ENCODE measurements around the gene DLG5.

Gene DLG5

DNA sequence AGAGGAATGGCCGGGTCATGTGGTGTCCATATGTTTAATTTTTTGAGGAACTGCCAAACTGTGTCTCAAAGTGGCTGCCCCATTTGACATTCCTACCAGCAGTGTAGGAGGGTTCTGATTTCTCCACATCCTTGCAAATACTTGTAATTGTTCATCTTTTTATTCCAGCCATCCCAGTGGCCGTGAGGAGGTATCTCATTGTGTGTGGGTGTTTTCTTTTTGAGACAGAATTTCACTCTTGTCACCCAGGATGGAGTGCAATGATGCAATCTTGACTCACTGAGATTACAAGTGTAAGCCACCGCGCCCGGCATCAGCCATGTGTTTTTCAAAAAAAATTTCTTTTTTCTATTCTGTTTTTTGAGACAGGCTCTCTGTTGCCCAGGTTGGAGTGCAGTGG lies 38.7 kb upstream of the DLG5 start:
- Histone ChIP-seq H3K27me3 (ENCODE audit: control insufficient read depth in 2 of 2, insufficient read depth in 2 of 2, low read length in 2 of 2) (no peaks in the 10 kb centered on the region), H3K4me3 (ENCODE audit: low read length in 2 of 2) (no peak overlapping the region), H3K9me3 (ENCODE audit: control insufficient read depth in 2 of 2, low read length in 2 of 2) (no peaks in the 10 kb centered on the region), H3K4me1 (ENCODE audit: control insufficient read depth in 2 of 2, insufficient read depth in 2 of 2, low read length in 2 of 2) (peaks cover 0 to 4% of the 10 kb centered on the region in 2 donors), H3K36me3 (ENCODE audit: control insufficient read depth in 2 of 2, insufficient read depth in 2 of 2, low read length in 2 of 2) (no peaks in the 10 kb centered on the region), H3K27ac (ENCODE audit: low read depth in 2 of 2, low read length in 2 of 2) (no peak overlapping the region), H3K9ac (ENCODE audit: low read depth in 1 of 2, low read length in 2 of 2) (no peak overlapping the region)

DNA sequence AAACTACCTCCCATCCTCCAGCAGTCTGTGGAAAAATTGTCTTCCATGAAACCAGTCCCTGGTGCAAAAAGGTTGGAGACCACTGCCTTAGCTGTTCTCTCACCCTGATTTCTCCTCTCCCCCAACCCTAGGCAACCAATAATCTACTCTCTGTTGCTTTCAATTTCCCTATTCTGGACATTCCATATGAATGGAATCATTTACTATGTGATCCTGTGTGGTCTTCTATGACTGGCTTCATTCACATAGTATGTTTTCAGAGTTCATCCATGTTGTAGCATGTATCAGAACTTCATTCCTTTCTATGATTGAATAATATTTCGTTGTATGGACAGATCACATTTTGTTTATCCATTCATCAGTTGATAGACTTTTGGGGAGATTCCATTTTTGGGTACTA lies 38.3 kb upstream of the DLG5 start:
- Histone ChIP-seq H3K9me3 (ENCODE audit: control insufficient read depth in 2 of 2, low read length in 2 of 2) (no peaks in the 10 kb centered on the region), H3K27me3 (ENCODE audit: control insufficient read depth in 2 of 2, insufficient read depth in 2 of 2, low read length in 2 of 2) (no peaks in the 10 kb centered on the region), H3K27ac (ENCODE audit: low read depth in 2 of 2, low read length in 2 of 2) (no peak overlapping the region), H3K4me3 (ENCODE audit: low read length in 2 of 2) (no peak overlapping the region), H3K4me1 (ENCODE audit: control insufficient read depth in 2 of 2, insufficient read depth in 2 of 2, low read length in 2 of 2) (peaks cover 0 to 4% of the 10 kb centered on the region in 2 donors), H3K36me3 (ENCODE audit: control insufficient read depth in 2 of 2, insufficient read depth in 2 of 2, low read length in 2 of 2) (no peaks in the 10 kb centered on the region), H3K9ac (ENCODE audit: low read depth in 1 of 2, low read length in 2 of 2) (no peak overlapping the region)

DNA sequence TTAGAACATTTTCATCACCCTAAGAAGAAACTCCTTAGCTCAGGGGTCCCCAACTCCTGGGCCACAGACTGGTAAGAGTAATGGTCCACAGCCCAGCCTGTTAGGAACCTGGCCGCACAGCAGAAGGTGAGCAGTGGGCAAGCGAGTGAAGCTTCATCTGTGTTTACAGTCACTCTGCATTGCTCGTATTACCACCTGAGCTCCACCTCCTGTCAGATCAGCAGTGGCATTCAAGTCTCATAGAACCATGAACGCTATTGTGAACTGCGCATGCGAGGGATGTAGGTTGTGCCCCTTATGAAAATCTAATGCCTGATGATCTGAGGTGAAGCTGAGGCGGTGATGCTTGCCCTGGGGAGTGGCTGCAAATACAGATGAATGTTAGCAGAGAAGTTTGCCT lies 37.3 kb upstream of the DLG5 start:
- no peak overlapping the region for H3K9ac ChIP-seq (ENCODE audit: low read depth in 1 of 2, low read length in 2 of 2)
- H3K4me1 ChIP-seq (ENCODE audit: control insufficient read depth in 2 of 2, insufficient read depth in 2 of 2, low read length in 2 of 2) = peaks cover 0 to under 1% of the 10 kb centered on the region in 2 donors
- H3K36me3 ChIP-seq (ENCODE audit: control insufficient read depth in 2 of 2, insufficient read depth in 2 of 2, low read length in 2 of 2) = no peaks in the 10 kb centered on the region
- H3K27me3 ChIP-seq (ENCODE audit: control insufficient read depth in 2 of 2, insufficient read depth in 2 of 2, low read length in 2 of 2) = no peaks in the 10 kb centered on the region
- no peak overlapping the region for H3K27ac ChIP-seq (ENCODE audit: low read depth in 2 of 2, low read length in 2 of 2)
- no peaks in the 10 kb centered on the region for H3K9me3 ChIP-seq (ENCODE audit: control insufficient read depth in 2 of 2, low read length in 2 of 2)
- H3K4me3 ChIP-seq (ENCODE audit: low read length in 2 of 2) = no peak overlapping the region

DNA sequence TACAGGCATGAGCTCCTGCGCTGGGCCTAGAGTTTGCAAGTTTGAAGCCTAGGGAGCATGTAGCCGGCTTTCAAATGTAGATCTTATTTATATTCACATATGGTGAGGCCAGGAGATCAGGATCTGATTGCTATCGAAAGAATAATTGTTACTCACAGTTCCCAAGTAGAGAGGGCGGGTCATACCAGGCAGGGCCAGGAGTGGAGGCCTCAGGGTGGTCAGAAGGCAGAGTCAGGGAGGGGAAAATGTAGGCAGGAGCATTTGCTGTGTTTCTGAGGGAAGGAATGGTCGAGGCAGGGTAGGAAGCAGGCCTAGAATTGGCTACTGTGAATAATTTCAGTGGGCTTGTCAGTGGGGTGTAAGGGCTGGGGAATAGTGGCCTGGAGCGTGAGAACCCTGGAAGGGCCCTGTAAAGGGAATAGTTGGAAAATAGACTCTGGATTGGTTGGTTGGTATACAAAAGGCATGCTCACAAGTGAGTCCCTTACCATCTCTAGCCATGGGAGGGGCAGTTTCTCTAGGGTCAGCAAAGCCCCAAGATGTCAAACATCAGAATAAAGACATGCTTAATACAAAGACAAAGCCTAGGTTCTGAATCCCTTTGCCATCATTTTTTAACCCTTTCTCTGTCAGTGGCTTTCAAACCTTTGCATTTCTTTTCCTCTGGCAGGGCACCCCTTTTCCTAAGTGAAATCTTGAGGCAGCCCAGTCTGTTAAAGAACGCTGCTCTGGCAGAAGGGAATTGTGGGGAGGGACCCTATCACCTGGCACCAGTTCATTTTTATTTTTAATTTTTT lies 36.0 kb upstream of the DLG5 start:
- H3K9ac ChIP-seq (ENCODE audit: low read depth in 1 of 2, low read length in 2 of 2) = no peak overlapping the region
- H3K27me3 ChIP-seq (ENCODE audit: control insufficient read depth in 2 of 2, insufficient read depth in 2 of 2, low read length in 2 of 2) = no peaks in the 10 kb centered on the region

DNA sequence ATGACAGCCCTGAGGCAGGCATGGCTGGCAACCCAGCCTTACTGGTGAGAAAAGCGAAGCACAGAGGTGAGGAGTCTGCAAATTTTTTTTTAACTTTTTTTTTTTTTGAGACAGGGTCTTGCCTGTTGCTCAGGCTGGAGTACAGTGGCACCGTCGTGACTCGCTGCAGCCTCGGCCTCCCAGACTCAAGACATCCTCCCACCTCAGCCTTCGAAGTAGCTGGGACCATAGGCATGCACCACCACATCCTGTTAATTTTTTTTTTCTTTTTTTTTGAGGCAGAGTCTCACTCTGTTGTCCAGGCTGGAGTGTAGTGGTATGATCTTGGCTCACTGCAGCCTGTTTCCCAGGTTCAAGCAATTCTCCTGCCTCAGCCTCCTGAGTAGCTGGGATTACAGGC lies 35.1 kb upstream of the DLG5 start:
- H3K4me3 ChIP-seq (ENCODE audit: low read length in 2 of 2) = no peak overlapping the region
- no peaks in the 10 kb centered on the region for H3K27me3 ChIP-seq (ENCODE audit: control insufficient read depth in 2 of 2, insufficient read depth in 2 of 2, low read length in 2 of 2)
- H3K9ac ChIP-seq (ENCODE audit: low read depth in 1 of 2, low read length in 2 of 2) = no peak overlapping the region
- no peaks in the 10 kb centered on the region for H3K4me1 ChIP-seq (ENCODE audit: control insufficient read depth in 2 of 2, insufficient read depth in 2 of 2, low read length in 2 of 2)
- H3K36me3 ChIP-seq (ENCODE audit: control insufficient read depth in 2 of 2, insufficient read depth in 2 of 2, low read length in 2 of 2) = no peaks in the 10 kb centered on the region
- H3K27ac ChIP-seq (ENCODE audit: low read depth in 2 of 2, low read length in 2 of 2) = no peak overlapping the region
- no peaks in the 10 kb centered on the region for H3K9me3 ChIP-seq (ENCODE audit: control insufficient read depth in 2 of 2, low read length in 2 of 2)

More for the DNA sequence above, 36.0 kb upstream of the DLG5 start:
- Histone ChIP-seq H3K4me3 (ENCODE audit: low read length in 2 of 2) (no peak overlapping the region), H3K36me3 (ENCODE audit: control insufficient read depth in 2 of 2, insufficient read depth in 2 of 2, low read length in 2 of 2) (no peaks in the 10 kb centered on the region), H3K4me1 (ENCODE audit: control insufficient read depth in 2 of 2, insufficient read depth in 2 of 2, low read length in 2 of 2) (no peaks in the 10 kb centered on the region), H3K27ac (ENCODE audit: low read depth in 2 of 2, low read length in 2 of 2) (no peak overlapping the region), H3K9me3 (ENCODE audit: control insufficient read depth in 2 of 2, low read length in 2 of 2) (no peaks in the 10 kb centered on the region)

DNA sequence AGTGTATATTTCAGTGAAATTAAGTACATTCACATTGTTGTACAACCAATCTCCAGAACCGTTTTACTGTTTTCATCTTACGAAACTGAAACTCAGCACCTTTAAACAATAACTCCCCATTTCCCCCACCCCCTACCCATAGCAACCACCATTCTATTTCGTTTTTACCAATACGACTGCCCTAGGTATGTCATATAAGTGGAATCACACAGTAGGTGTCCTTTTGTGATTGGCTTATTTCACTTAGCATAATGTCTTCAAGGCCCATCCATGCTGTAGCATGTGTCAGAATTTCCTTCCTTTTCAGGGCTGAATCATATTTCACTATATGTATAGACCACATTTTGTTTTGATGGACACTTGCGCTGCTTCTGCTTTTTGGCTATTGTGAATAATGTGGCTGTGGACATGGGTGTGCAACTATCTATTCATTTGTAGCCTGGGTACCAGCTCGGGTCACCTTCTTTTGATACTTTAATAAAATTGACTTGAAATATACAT lies 34.3 kb upstream of the DLG5 start:
- Histone ChIP-seq H3K9me3 (ENCODE audit: control insufficient read depth in 2 of 2, low read length in 2 of 2) (no peaks in the 10 kb centered on the region), H3K4me1 (ENCODE audit: control insufficient read depth in 2 of 2, insufficient read depth in 2 of 2, low read length in 2 of 2) (no peaks in the 10 kb centered on the region), H3K9ac (ENCODE audit: low read depth in 1 of 2, low read length in 2 of 2) (no peak overlapping the region), H3K27ac (ENCODE audit: low read depth in 2 of 2, low read length in 2 of 2) (no peak overlapping the region), H3K27me3 (ENCODE audit: control insufficient read depth in 2 of 2, insufficient read depth in 2 of 2, low read length in 2 of 2) (no peaks in the 10 kb centered on the region), H3K36me3 (ENCODE audit: control insufficient read depth in 2 of 2, insufficient read depth in 2 of 2, low read length in 2 of 2) (no peaks in the 10 kb centered on the region), H3K4me3 (ENCODE audit: low read length in 2 of 2) (no peak overlapping the region)

DNA sequence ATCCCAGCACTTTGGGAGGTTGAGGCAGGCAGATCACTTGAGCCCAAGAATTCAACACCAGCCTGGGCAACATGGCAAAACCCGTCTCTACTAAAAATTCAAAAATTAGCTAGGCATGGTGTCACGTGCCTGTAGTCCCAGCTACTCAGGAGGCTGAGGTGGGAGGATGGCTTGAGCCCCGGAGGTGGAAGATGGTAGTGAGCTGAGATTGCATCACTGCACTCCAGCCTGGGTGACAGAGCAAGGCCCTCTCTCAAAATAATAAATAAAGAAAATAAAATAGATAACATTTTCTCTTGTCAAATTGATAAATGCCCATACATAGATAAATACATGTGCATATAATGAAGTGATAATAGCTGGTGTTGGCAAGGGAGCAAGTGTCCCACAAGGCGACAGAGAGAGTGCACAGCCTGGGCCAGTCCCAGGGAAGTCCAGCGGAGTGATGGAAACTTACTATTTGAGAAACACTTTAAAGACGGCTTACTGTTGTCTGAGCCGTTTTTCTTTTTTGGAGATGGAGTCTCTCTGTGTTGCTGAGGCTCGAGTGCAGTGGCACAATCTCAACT lies 33.4 kb upstream of the DLG5 start:
- H3K4me3 ChIP-seq (ENCODE audit: low read length in 2 of 2) = no peak overlapping the region
- H3K27me3 ChIP-seq (ENCODE audit: control insufficient read depth in 2 of 2, insufficient read depth in 2 of 2, low read length in 2 of 2) = no peaks in the 10 kb centered on the region
- no peaks in the 10 kb centered on the region for H3K36me3 ChIP-seq (ENCODE audit: control insufficient read depth in 2 of 2, insufficient read depth in 2 of 2, low read length in 2 of 2)
- no peak overlapping the region for H3K9ac ChIP-seq (ENCODE audit: low read depth in 1 of 2, low read length in 2 of 2)
- H3K27ac ChIP-seq (ENCODE audit: low read depth in 2 of 2, low read length in 2 of 2) = no peak overlapping the region
- no peaks in the 10 kb centered on the region for H3K4me1 ChIP-seq (ENCODE audit: control insufficient read depth in 2 of 2, insufficient read depth in 2 of 2, low read length in 2 of 2)
- H3K9me3 ChIP-seq (ENCODE audit: control insufficient read depth in 2 of 2, low read length in 2 of 2) = no peaks in the 10 kb centered on the region

DNA sequence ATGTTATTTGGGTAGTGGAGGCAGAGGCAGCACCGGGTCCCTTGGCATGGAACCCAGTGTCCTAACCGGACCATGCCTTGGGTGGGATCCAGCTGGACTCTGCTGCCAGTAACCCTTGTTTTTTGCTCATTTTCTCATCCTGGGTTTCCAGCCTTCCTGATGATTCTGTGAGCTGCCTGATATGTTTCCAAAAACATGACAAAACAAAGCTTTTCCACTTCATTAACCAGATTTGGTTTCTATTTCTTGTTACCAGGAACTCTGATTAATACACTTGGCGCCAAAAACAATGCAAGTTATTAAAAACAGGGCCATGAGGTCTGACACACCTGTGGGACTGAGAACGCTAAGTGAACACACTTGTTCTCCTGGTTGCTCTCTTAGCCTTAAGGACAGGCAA lies 32.8 kb upstream of the DLG5 start:
- Histone ChIP-seq H3K9me3 (ENCODE audit: control insufficient read depth in 2 of 2, low read length in 2 of 2) (no peaks in the 10 kb centered on the region), H3K27me3 (ENCODE audit: control insufficient read depth in 2 of 2, insufficient read depth in 2 of 2, low read length in 2 of 2) (no peaks in the 10 kb centered on the region), H3K4me1 (ENCODE audit: control insufficient read depth in 2 of 2, insufficient read depth in 2 of 2, low read length in 2 of 2) (no peaks in the 10 kb centered on the region), H3K9ac (ENCODE audit: low read depth in 1 of 2, low read length in 2 of 2) (no peak overlapping the region), H3K36me3 (ENCODE audit: control insufficient read depth in 2 of 2, insufficient read depth in 2 of 2, low read length in 2 of 2) (no peaks in the 10 kb centered on the region), H3K27ac (ENCODE audit: low read depth in 2 of 2, low read length in 2 of 2) (no peak overlapping the region), H3K4me3 (ENCODE audit: low read length in 2 of 2) (no peak overlapping the region)

DNA sequence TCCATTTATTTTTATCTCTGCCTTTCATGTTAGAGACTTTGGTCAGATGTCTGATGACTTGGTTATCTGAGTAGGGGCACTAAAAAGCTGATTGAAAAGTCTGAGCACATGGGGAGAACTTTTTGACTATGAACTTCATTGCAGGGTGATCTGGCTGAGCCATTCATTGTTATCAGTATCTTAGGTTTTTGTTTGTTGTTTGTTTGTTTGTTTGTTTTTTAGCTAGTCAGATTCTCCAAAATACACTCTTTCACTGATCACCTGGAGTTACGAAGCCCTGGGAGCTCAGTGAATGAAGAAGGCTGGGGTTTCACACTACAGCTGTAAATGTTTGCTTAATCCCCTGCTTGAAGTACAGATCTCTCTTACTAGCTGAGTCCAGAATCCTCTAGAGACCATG lies 28.6 kb upstream of the DLG5 start:
- H3K36me3 ChIP-seq (ENCODE audit: control insufficient read depth in 2 of 2, insufficient read depth in 2 of 2, low read length in 2 of 2) = no peaks in the 10 kb centered on the region
- H3K27ac ChIP-seq (ENCODE audit: low read depth in 2 of 2, low read length in 2 of 2) = no peak overlapping the region
- peaks cover 0 to 4% of the 10 kb centered on the region in 2 donors for H3K9me3 ChIP-seq (ENCODE audit: control insufficient read depth in 2 of 2, low read length in 2 of 2)
- no peak overlapping the region for H3K4me3 ChIP-seq (ENCODE audit: low read length in 2 of 2)
- H3K4me1 ChIP-seq (ENCODE audit: control insufficient read depth in 2 of 2, insufficient read depth in 2 of 2, low read length in 2 of 2) = no peaks in the 10 kb centered on the region
- H3K9ac ChIP-seq (ENCODE audit: low read depth in 1 of 2, low read length in 2 of 2) = no peak overlapping the region
- no peaks in the 10 kb centered on the region for H3K27me3 ChIP-seq (ENCODE audit: control insufficient read depth in 2 of 2, insufficient read depth in 2 of 2, low read length in 2 of 2)

DNA sequence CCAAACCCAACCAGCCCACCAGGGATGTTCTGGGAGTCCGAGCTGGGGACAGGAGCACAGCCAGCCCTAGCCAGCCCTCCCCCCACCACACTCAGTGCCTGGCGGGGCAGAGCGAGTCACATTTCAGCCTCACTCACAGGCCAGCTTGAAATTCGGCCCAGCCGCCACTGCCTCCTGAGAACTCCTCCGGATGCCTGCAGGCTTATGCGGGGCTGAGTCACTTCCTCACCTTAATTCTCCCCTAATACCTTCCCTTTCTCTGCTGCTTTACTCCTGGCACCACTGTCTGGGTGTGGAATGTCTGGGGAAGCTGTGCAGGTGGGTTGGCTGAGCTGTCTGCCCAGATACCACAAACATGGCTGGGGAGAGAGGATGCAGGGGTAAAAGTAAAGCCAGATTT lies 22.6 kb upstream of the DLG5 start:
- Histone ChIP-seq H3K36me3 (ENCODE audit: control insufficient read depth in 2 of 2, insufficient read depth in 2 of 2, low read length in 2 of 2) (no peaks in the 10 kb centered on the region), H3K27ac (ENCODE audit: low read depth in 2 of 2, low read length in 2 of 2) (no peak overlapping the region), H3K4me3 (ENCODE audit: low read length in 2 of 2) (no peak overlapping the region), H3K27me3 (ENCODE audit: control insufficient read depth in 2 of 2, insufficient read depth in 2 of 2, low read length in 2 of 2) (no peaks in the 10 kb centered on the region), H3K4me1 (ENCODE audit: control insufficient read depth in 2 of 2, insufficient read depth in 2 of 2, low read length in 2 of 2) (no peaks in the 10 kb centered on the region), H3K9ac (ENCODE audit: low read depth in 1 of 2, low read length in 2 of 2) (no peak overlapping the region), H3K9me3 (ENCODE audit: control insufficient read depth in 2 of 2, low read length in 2 of 2) (peaks cover 0 to 4% of the 10 kb centered on the region in 2 donors)

All from mucosa of rectum (tissue), 2 donors.